SK-MEL-5 (cell line): ENCODE results near the gene TBC1D24. TPM values are rescaled to one million over a fixed set of nuclear protein-coding genes. Genes with fewer than 3 reads are reported as not detected.
"Not testable (repeated sequence)": the region's sequence is repeated elsewhere in the genome, so short reads cannot be mapped to it uniquely, and the experiment has no call there.

ENCODE experiments used
- DNase-seq: peaks from one replicate; pipeline ENCODE4 v3.0.0-alpha.2; 2016; ENCODE audit warnings: low read depth, low spot score
- in situ Hi-C: cut with HindIII; loops from 2 replicates; pipeline ENCODE4 v1.10.0; 2016; ENCODE audit warnings: low sequenced_read_pairs, high pct_unique_total_duplicates, low pct_unique_long_range_greater_than_20kb
- total RNA-seq: library from RNA; depleted of rRNA; stranded (reverse); fragments of >200 nt; shearing (Covaris generic); gene quantifications from 2 replicates; pipeline ENCODE4 v1.2.3, GENCODE V29; 2014

TBC1D24 gene
- total RNA-seq, 1 experiment from 2014 or later: 5.7 TPM

DNA sequence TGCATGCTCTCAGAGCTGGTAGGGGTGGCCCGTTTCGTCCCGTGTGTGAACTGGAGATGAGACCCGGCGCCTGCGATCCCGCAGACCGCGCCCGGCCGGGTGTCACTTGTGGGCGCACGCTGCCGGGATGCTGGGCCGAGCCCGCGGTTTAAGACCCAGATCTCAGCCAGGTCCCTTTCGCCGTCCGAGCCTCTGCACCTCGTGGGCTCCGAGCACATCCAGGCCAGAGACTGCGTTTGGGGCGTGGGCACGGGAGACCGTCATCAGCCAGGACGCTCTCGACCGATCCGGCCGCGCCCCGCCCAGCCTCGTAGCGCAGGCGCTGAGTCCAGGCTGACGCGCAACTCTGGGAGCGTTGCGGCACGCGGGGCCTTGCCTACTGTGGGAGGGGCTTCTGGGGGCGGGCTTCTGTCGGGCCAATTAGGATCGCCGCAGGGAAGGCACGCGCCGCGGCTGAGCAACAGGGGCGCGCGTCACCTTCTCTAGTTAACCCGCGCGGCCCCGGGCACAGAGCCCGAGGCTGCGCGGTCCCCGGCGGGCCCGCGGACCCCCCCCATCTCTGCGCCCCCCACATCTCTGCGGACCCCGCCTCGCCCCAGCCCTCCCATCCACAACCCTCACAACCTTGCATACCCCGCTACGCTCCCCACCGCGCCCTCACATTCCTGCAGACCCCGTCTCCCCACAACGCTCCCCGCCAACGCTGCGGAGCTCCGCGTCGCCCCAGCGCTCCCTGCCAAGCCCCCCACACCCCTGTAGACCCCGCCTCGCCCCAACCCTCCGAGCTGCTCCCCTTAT lies 57.0 kb downstream of the TBC1D24 start:
- peak; percentile 97 for DNase-seq
- in situ Hi-C loops: no loop called here

DNA sequence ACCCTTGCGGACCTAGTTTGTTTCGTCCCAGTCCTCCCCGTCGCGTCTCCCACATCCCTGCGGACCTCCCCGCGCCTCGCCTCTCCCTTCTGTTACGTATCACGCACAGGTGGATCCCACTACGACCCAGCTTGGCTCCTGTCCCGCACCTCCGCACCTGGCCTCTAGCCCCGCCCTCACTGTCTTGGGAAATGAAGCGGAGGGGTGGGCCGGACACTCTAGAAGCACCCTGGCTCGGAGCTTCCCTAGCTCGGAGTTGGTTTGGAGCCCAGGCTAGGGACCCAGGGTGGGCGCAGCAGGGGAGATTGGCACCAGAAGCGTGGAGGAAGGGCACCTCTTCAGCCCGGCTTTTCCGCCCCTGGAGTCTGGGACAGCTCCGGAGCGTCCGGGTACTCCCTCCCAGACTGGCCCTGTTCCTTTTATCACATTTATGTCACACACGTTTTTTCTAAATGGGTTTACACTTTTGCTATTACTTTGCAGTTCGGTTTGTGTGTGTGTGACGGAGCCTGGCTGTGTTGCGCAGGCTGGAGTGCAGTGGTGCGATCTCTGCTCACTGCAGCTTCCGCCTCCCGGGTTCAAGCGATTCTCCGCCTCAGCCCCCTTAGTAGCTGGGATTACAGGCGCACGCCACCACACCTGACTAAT lies 57.7 kb downstream of the TBC1D24 start:
- in situ Hi-C loops: no loop called here
- peak; percentile 44 for DNase-seq

DNA sequence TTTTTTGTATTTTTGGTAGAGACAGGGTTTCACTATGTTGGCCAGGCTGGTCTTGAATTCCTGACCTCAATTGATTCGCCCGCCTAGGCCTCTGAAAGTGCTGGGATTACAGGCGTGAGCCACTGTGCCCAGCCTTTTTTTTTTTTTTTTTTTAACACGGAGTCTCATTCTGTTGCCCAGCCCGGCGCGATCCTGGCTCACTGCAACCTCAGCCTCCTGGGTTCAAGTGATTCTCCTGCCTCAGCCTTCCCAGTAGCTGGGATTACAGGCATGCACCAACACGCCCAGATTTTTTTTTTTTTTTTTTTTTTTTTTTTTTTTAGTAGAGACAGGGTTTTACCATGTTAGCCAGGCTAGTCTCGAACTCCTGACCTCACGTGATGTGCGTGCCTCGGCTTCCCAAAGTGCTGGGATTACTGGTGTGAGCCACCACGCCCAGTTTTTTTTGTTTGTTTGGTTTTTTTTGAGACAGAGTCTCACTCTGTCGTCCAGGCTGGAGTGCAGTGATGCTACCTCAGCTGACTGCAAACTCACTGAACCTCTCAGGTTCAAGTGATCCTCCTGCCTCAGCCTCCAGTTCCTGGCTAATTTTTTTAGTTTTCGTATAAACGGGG lies 58.3 kb downstream of the TBC1D24 start:
- in situ Hi-C loops: not testable (repeated sequence)

DNA sequence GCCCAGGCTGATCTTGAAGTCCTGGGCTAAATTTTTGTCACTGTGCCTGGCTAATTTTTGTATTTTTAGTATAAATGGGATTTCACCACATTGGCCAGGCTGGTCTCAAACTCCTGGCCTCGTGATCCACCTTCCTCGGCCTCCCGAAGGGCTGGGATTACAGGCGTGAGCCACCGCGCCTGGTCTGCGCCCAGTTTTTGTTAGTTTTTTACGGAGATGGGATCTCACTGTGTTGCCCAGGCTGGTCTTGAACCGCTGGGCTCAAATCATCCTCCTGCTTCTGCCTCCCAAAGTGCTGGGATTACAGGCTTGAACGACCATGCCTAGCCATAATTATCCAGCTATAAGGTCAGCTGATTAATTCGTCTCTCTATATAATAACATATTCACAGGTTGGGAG lies 59.0 kb downstream of the TBC1D24 start:
- DNase-seq: no peak
- in situ Hi-C loops: no loop called here

More for the DNA sequence above, 58.3 kb downstream of the TBC1D24 start:
- not testable (repeated sequence) for DNase-seq

DNA sequence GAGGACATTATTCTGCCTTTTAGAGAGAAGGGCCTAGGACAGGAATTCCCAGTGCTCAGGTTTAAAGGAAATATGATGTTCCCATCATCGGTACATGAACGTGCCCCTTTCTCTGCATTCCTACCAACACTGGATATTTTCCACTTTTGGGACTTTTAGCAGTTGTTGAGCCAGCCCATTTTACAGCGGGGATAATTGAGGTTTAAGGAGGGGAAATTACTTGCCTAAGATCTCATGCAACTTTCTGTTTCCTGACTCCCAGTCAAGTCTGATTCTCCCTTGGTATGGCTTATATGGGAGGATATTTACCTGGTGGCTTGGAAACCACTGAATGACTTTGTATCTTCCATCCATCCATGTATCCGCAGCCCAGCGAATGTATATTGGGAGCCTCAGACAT lies 59.4 kb downstream of the TBC1D24 start:
- in situ Hi-C loops: not testable (repeated sequence)

DNA sequence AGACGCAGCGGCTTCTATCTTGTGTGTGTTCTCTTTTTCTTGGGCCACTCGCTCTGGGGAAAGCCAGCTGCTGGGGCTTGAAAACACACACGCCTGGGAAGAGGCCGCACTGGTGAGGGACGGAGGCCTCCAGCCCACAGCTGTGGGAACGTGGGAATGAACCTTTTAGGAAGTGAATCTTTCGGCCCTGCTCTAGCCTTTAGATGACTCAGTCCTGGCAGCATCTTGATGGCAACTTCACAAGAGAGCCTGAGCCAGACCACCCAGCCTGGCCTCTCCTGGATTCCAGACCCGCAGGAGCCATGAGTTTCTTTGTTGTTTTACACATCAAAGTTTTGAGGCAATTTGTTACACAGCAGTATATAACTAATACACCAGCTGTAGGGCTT lies 60.7 kb downstream of the TBC1D24 start:
- no peak for DNase-seq
- in situ Hi-C loops: no loop called here

More for the DNA sequence above, 59.4 kb downstream of the TBC1D24 start:
- not testable (repeated sequence) for DNase-seq

DNA sequence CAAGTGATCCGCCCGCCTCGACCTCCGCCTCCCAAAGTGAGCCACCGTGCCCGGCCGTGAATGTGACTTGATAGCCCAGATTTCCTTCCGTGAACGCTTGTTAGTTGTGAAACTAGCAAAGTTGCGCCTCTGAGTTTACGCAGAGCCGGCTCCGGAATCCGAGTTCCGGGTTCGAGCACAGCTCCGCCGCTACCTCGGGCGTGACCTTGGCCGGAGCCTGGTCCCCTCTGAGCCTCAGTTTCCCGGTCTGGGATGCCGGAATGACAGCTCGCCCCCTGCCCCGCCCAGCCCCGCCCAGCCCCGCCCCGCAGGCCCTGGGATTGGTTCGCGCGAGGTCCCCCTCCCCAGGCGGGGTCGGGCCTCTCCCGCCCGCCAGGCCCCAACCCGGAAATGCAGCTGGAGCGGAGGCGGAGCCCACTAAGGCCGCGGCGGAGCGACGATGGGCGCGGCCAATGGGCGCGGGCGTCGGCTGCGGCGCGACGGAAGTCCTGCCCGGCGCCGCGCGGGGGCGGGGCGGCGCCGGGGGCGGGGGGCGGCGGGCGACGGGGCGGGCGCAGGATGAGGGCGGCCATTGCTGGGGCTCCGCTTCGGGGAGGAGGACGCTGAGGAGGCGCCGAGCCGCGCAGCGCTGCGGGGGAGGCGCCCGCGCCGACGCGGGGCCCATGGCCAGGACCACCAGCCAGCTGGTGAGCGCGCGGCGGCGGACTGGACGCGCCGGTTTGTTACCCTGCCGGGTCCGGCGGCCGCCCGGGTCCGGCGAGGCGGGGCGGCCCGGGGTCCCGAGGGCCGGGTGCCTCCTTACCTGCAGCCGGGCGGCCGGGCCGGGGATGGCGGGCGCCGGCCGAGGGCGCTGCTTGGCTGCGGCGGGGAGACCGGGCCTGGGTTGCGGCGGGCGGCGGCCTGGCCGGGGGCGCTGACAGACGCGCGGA lies 62.8 kb downstream of the TBC1D24 start, which contains the start of gene PDPK1:
Gene PDPK1, plus strand, starts transcription at position 571 of the 929 bp plus-strand sequence. Its CDS starts 92 bp downstream, at position 663.
- in situ Hi-C loops: no loop called here
- peak; percentile 92 for DNase-seq

DNA sequence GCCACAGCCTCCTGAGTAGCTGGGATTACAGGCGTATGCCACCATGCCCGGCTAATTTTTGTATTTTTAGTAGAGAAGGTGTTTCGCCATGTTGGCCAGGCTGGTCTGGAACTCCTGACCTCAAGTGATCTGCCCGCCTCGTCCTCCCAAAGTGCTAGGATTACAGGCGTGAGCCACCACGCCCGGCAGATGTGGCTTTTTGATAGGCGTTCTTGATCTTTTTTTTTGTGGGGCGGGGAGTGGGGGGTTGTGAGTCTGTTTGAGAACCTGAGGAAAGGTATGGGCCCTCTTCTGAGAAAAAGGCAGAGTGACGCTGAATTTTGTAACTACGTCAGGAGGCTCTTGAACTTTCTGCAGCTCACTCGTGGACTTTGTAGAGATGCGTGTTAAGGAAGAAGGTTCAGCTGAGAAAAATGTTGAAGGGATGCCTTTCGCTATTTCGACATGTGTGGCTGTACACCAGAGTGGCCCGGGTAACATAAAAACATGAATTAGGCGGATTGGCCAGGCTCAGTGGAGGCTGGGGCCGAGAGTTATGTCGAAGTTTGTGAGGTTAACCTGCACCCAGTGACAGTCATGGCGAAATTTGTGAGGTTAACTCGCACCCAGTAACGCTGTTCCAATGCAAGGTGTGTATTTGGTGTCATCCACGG lies 64.4 kb downstream of the TBC1D24 start:
- DNase-seq, in situ Hi-C loops: not testable (repeated sequence)

DNA sequence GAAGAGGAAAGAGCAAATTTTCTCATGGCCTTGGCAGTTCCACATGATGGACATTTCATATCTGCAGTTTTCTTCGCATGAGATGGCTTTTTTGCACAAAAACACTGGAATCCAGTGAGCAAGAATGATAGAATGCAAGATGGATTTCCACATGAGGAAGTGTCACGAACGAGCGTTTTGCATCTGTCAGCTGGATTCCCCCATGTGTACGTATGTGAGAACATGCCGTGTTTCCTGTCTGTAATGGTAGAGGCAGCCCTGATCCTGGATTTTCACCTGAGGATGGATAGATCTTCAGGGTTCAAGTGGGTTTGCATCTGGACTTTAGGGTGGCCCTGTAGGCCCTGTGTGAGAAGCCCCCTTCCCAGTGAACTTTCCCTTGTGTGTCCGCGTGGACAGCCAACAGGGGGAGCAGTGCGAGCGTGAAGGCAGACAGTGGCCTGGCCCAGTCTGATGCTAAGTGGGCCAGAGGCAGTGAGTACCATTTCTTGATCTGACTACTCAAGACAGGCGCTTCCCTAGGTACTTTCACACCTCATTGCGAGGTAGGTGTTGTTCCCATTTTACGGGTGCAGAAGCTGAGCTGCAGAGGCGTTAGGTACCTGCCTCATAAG lies 65.0 kb downstream of the TBC1D24 start:
- DNase-seq: peak; percentile 42
- in situ Hi-C loops: not testable (repeated sequence)

DNA sequence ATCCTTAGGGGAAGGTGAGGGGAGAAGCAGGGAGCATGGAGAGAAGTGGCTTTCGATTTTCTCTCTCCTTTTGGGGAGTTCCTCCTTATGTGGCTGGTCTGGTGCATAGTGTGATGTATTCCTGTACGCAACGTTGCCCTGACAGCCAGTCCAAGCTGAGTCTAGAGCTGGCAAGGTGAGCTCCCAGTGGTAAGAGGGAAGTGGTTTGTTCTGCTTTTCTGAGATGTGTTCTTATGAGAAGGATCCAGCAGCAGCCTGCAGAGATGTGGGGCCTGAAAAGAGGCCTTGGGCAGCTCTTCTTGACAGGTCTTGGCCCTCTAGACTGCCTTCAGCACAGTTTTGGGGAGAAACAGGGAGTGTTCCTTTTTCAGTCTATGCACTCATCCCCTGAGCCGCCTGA lies 66.0 kb downstream of the TBC1D24 start:
- DNase-seq, in situ Hi-C loops: not testable (repeated sequence)

DNA sequence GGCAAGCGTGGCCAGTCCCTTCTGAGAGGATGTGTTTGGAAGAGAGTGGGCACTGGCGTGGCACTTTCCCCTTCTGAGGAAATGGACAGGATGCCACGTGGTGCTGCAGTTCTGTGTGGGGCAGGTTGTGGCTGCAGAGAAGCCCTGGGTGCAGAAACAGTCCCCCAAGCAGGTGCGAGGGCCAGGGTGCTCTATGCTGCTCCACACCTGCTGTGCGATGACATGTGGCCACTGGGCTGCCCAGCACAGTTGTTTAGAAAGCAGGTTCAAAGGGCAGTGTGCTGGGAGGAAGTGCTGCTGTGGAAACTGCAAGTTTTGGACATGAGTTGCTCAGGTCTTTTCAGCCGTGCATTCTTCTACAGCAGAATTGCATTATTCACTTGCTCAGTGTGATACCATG lies 66.5 kb downstream of the TBC1D24 start:
- in situ Hi-C loops, DNase-seq: not testable (repeated sequence)

DNA sequence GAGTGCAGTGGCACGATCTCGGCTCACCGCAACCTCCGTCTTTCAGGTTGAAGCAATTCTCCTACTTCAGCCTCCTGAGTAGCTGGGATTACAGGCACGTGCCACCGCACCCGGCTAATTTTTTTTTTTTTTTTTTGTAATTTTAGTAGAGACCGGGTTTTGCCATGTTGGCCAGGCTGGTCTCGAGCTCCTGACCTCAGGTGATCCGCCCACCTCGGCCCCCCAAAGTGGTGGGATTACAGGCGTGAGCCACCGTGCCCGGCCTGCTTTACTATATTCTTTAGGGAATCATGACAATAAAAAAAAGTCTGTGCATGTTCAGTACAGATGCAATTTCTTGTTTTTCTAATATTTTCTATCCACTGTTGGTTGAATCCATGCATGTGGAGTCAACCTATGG lies 68.8 kb downstream of the TBC1D24 start:
- DNase-seq: not testable (repeated sequence)

DNA sequence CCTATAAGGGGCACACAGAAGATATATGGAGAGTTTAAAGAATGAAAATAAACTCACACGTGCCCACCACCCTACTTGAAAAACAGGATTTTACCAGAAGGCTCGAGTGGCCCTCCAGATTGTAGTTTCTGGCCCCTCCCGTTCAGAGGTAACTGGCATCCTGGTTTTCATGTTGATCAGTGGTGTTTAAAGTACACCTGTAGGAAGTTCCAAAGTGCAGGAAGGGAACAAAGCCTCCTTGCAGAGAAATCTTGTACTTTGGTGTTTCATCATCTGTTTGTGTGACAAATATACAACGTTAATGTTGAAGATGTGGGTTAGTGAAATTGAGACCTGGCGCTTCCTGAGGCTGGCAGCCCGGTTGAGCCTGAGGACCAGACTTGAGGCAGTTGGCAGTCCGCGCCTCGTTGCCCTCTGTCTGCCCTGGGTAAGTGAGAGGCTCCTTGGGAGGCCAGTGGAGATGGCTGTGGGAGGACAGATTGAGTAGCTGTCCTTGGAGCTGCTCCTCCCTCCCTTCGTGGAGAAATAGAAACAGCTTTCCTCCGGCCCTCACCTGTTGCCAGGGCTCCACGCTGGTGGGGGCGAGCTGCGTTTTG lies 75.5 kb downstream of the TBC1D24 start:
- in situ Hi-C loops, DNase-seq: not testable (repeated sequence)

More for the DNA sequence above, 68.8 kb downstream of the TBC1D24 start:
- in situ Hi-C loops: not testable (repeated sequence)

DNA sequence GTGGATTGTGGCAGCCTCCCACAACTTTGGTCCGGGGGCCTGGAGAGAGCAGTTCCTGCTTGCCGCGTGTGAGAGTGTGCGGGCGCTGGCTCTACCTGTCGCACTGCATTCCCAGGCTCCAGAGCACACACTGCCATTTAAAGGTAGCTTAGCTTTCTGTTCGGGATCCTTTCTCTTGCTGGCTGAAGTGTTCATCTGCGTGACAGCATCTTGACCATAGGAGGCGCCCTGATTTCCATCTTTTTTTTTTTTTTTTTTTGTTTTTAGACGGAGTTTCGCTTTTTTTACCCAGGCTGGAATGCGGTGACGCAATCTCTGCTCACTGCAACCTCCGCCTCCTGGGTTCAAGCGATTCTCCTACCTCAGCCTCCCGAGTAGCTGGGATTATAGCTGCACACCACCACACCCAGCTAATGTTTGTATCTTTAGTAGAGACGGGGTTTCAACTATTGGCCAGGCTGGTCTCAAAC lies 76.5 kb downstream of the TBC1D24 start:
- in situ Hi-C loops: not testable (repeated sequence)
- peak; percentile 44 for DNase-seq

DNA sequence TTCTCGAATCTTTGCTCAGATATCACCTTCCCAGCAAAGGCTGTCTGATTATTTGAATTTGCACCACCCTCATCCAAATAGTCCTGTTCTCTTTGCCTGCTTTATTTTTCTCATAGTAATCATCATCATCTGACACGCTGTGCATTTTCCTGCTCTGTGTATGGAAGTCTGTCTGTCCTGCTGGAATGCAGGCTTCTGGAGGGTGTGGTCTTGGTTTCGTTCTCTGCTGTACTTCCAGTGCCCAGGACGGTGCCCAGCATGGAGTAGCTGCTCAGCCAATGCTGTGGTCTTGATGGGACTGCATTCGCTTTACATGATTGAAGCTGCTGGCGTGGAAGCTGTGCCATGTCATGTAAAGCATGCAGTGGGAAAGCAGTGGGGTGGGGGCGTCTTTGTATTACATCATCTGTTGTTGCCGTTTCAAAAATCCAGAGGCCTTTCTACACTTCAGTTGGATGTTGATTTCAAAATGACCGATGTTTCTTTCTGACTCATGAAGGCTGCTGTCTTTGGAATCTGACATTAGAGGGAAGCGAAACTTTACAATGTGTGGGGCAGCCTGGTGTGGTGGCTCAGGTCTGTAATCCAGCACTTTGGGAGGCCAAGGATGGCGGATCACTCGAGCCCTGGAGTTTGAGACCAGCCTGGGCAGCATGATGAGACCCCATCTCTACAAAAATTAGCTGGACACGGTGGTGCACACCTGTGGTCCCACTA lies 79.9 kb downstream of the TBC1D24 start:
- in situ Hi-C loops, DNase-seq: not testable (repeated sequence)
